ENCODE measurements around the gene SARDH. TPM values are rescaled to one million over a fixed set of nuclear protein-coding genes. Genes with fewer than 3 reads are reported as not detected.

SARDH gene
- total RNA-seq, 4 donors from 2014 or later, result 2.9 to 16.4 (median 5.9) TPM

GRCh38 chr9:133785753-133786370 is 47.7 kb upstream of the SARDH start:
- no peaks in the 10 kb centered on the region for H3K9me3 ChIP-seq
- no peak for TF ChIP-seq POLR2A (IDR thresholded peaks at IDR 0.05)
- no peak for TF ChIP-seq EP300 (IDR thresholded peaks at IDR 0.05)
- no peak for TF ChIP-seq CTCF (IDR thresholded peaks at IDR 0.05)
- no peak overlapping the region for H3K4me3 ChIP-seq
- peaks cover 3 to 33% (median 27%) of the 10 kb centered on the region in 4 donors for H3K4me1 ChIP-seq
- no peak for DNase-seq (ENCODE audit: low spot score in 2 of 2)
- WGBS, 2 donors, result 87 to 88% methylated on average over 16 of the region's 16 CpGs
- H3K36me3 ChIP-seq, result peaks cover 0 to 64% (median 0%) of the 10 kb centered on the region in 3 donors
- no peak overlapping the region for H3K27ac ChIP-seq
- no peaks in the 10 kb centered on the region for H3K27me3 ChIP-seq

- Histone ChIP-seq H3K4me1 (peaks cover 3 to 31% (median 26%) of the 10 kb centered on the region in 4 donors), H3K9me3 (no peaks in the 10 kb centered on the region), H3K27me3 (no peaks in the 10 kb centered on the region), H3K36me3 (peaks cover 0 to 64% (median 0%) of the 10 kb centered on the region in 3 donors), H3K27ac (no peak overlapping the region), H3K4me3 (no peak overlapping the region)
- no peak for DNase-seq (ENCODE audit: low spot score in 2 of 2)
- TF ChIP-seq EP300 (IDR thresholded peaks at IDR 0.05), result no peak
- no peak for TF ChIP-seq POLR2A (IDR thresholded peaks at IDR 0.05)
- no peak for TF ChIP-seq CTCF (IDR thresholded peaks at IDR 0.05)
- 92 to 93% methylated on average over 25 of the region's 25 CpGs for WGBS, 2 donors
Measured at GRCh38 chr9:133784731-133785561, 46.8 kb upstream of the SARDH start.

GRCh38 chr9:133783331-133783731 is 45.2 kb upstream of the SARDH start:
- WGBS, 2 donors, result 82 to 86% methylated on average over 6 to 13 of the region's 13 CpGs
- Histone ChIP-seq H3K4me3 (no peak overlapping the region), H3K36me3 (peaks cover 0 to 72% (median 0%) of the 10 kb centered on the region in 3 donors), H3K9me3 (no peaks in the 10 kb centered on the region), H3K4me1 (peaks cover 3 to 15% (median 13%) of the 10 kb centered on the region in 4 donors), H3K27me3 (no peaks in the 10 kb centered on the region), H3K27ac (no peak overlapping the region)
- TF ChIP-seq CTCF (IDR thresholded peaks at IDR 0.05) (no peak), EP300 (IDR thresholded peaks at IDR 0.05) (no peak), POLR2A (IDR thresholded peaks at IDR 0.05) (no peak)
- no peak for DNase-seq (ENCODE audit: low spot score in 2 of 2)

- Histone ChIP-seq H3K36me3 (peaks cover 0 to 81% (median 0%) of the 10 kb centered on the region in 3 donors), H3K4me1 (peaks cover 0 to 6% (median 4%) of the 10 kb centered on the region in 4 donors), H3K27me3 (no peaks in the 10 kb centered on the region), H3K27ac (no peak overlapping the region), H3K9me3 (no peaks in the 10 kb centered on the region), H3K4me3 (no peak overlapping the region)
- DNase-seq (ENCODE audit: low spot score in 2 of 2), result peak; percentile 55 to 76
- TF ChIP-seq CTCF (IDR thresholded peaks at IDR 0.05), result peak; percentile 65 to 80 (median 71)
- no peak for TF ChIP-seq POLR2A (IDR thresholded peaks at IDR 0.05)
- 50 to 56% methylated on average over 16 of the region's 16 CpGs for WGBS, 2 donors
Measured at GRCh38 chr9:133782157-133783130, 44.3 kb upstream of the SARDH start.

All from tibial nerve (tissue), 4 donors.